ENCODE results near the gene CLDN15.

DNA sequence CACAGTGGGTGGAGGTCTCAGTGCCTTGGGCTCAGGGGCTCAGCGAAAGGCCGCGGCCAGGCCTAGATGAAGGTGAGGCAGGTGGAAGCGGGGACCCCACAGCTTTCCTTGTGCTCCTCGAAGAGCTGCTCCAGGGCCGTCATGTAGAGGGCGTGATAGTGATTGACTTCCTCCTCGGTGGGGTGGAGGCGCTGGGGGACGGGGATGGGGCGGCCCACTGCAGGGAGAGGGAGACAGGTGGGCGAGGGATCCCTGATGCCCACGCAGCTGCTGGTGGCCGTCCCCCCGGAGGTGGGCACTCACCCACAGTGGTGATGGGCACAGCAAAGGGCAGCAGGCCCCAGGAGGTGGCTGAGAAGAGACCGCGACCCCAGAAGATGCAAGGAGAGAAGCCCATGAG lies 41.7 kb downstream of the CLDN15 start:
- TF ChIP-seq POLR2AphosphoS5 (IDR thresholded peaks at IDR 0.05; ENCODE audit: borderline replicate concordance, low read depth, low read length) (no peak), EZH2 (IDR thresholded peaks at IDR 0.05) (no peak)

All from SK-N-MC (cell line).